CMK (cell line): Measurements from ENCODE around the gene EHD4.

Source experiments
- DNase-seq: peaks from one replicate; pipeline ENCODE4 v3.0.0-alpha.2; 2010; ENCODE audit warnings: low read depth

Gene EHD4

GRCh38 chr15:41919201-41919820, 53.0 kb downstream of the EHD4 start:
- no peak for DNase-seq

GRCh38 chr15:41918506-41919126, 53.7 kb downstream of the EHD4 start:
- no peak for DNase-seq

- DNase-seq, result no peak
Observed at GRCh38 chr15:41917767-41918430, 54.5 kb downstream of the EHD4 start.

GRCh38 chr15:41915255-41915994, 56.9 kb downstream of the EHD4 start:
- DNase-seq, result no peak

GRCh38 chr15:41914411-41914810, 57.9 kb downstream of the EHD4 start:
- no peak for DNase-seq

- DNase-seq, result no peak
Observed at GRCh38 chr15:41913256-41913655, 59.1 kb downstream of the EHD4 start.

- no peak for DNase-seq
Observed at GRCh38 chr15:41911691-41912345, 60.5 kb downstream of the EHD4 start.

GRCh38 chr15:41908736-41909461, 63.5 kb downstream of the EHD4 start:
- no peak for DNase-seq

GRCh38 chr15:41907141-41907540, 65.2 kb downstream of the EHD4 start:
- no peak for DNase-seq

GRCh38 chr15:41906608-41907007, 65.7 kb downstream of the EHD4 start:
- no peak for DNase-seq

- no peak for DNase-seq
Observed at GRCh38 chr15:41905036-41905793, 67.1 kb downstream of the EHD4 start.

- DNase-seq, result no peak
Observed at GRCh38 chr15:41904541-41905005, 67.8 kb downstream of the EHD4 start.

- no peak for DNase-seq
Observed at GRCh38 chr15:41903782-41904181, 68.6 kb downstream of the EHD4 start.

GRCh38 chr15:41901431-41901830, 70.9 kb downstream of the EHD4 start:
- no peak for DNase-seq

- DNase-seq, result no peak
Observed at GRCh38 chr15:41900526-41901380, 71.6 kb downstream of the EHD4 start.

- no peak for DNase-seq
Observed at GRCh38 chr15:41899854-41900442, 72.4 kb downstream of the EHD4 start.

- no peak for DNase-seq
Observed at GRCh38 chr15:41897363-41897799, 75.0 kb downstream of the EHD4 start.

- no peak for DNase-seq
Observed at GRCh38 chr15:41896566-41896965, 75.8 kb downstream of the EHD4 start.

- DNase-seq, result no peak
Observed at GRCh38 chr15:41895957-41896356, 76.4 kb downstream of the EHD4 start.
